Measurements from ENCODE around the gene LAMP2.

The LAMP2 gene

GRCh38 chrX:120453985-120454384 lies 15.1 kb downstream of the LAMP2 start:
- no peak for DNase-seq

GRCh38 chrX:120452131-120452530 lies 17.0 kb downstream of the LAMP2 start:
- no peak for DNase-seq

GRCh38 chrX:120450163-120450562 lies 18.9 kb downstream of the LAMP2 start:
- no peak for DNase-seq

- DNase-seq: no peak
Measured at GRCh38 chrX:120446498-120446897, 22.6 kb downstream of the LAMP2 start.

GRCh38 chrX:120439921-120440320 lies 29.2 kb downstream of the LAMP2 start:
- DNase-seq: no peak

GRCh38 chrX:120429776-120430540 lies 39.1 kb downstream of the LAMP2 start:
- DNase-seq: peak; percentile 39

- no peak for DNase-seq
Measured at GRCh38 chrX:120428309-120428708, 40.8 kb downstream of the LAMP2 start.

GRCh38 chrX:120426599-120426998 lies 42.5 kb downstream of the LAMP2 start:
- no peak for DNase-seq

- DNase-seq: no peak
Measured at GRCh38 chrX:120419463-120419862, 49.6 kb downstream of the LAMP2 start.

GRCh38 chrX:120408168-120408567 lies 60.9 kb downstream of the LAMP2 start:
- DNase-seq: no peak

GRCh38 chrX:120406638-120407037 lies 62.5 kb downstream of the LAMP2 start:
- no peak for DNase-seq

- DNase-seq: no peak
Measured at GRCh38 chrX:120402369-120402768, 66.7 kb downstream of the LAMP2 start.

GRCh38 chrX:120401301-120401700 lies 67.8 kb downstream of the LAMP2 start:
- DNase-seq: no peak

- DNase-seq: peak; percentile 5
Measured at GRCh38 chrX:120380699-120381098, 88.4 kb downstream of the LAMP2 start.

GRCh38 chrX:120379937-120380681 lies 89.0 kb downstream of the LAMP2 start:
- no peak for DNase-seq

- DNase-seq: no peak
Measured at GRCh38 chrX:120378570-120378969, 90.5 kb downstream of the LAMP2 start.

Data from NCI-H1436 treated with DMSO at 0.1 percent for 48 hours (cell line).